Dedifferentiated amniotic fluid mesenchymal stem cell (primary cell): ENCODE data around the gene BIRC6.
"Not testable (repeated sequence)": the region's sequence is repeated elsewhere in the genome, so short reads cannot be mapped to it uniquely, and the experiment has no call there.

Experiments
- DNase-seq: peaks from one replicate; pipeline ENCODE4 v3.0.0-alpha.2; 2016; ENCODE audit errors: extremely low spot score

BIRC6 gene, protein sequence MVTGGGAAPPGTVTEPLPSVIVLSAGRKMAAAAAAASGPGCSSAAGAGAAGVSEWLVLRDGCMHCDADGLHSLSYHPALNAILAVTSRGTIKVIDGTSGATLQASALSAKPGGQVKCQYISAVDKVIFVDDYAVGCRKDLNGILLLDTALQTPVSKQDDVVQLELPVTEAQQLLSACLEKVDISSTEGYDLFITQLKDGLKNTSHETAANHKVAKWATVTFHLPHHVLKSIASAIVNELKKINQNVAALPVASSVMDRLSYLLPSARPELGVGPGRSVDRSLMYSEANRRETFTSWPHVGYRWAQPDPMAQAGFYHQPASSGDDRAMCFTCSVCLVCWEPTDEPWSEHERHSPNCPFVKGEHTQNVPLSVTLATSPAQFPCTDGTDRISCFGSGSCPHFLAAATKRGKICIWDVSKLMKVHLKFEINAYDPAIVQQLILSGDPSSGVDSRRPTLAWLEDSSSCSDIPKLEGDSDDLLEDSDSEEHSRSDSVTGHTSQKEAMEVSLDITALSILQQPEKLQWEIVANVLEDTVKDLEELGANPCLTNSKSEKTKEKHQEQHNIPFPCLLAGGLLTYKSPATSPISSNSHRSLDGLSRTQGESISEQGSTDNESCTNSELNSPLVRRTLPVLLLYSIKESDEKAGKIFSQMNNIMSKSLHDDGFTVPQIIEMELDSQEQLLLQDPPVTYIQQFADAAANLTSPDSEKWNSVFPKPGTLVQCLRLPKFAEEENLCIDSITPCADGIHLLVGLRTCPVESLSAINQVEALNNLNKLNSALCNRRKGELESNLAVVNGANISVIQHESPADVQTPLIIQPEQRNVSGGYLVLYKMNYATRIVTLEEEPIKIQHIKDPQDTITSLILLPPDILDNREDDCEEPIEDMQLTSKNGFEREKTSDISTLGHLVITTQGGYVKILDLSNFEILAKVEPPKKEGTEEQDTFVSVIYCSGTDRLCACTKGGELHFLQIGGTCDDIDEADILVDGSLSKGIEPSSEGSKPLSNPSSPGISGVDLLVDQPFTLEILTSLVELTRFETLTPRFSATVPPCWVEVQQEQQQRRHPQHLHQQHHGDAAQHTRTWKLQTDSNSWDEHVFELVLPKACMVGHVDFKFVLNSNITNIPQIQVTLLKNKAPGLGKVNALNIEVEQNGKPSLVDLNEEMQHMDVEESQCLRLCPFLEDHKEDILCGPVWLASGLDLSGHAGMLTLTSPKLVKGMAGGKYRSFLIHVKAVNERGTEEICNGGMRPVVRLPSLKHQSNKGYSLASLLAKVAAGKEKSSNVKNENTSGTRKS (N-terminal part only)

DNA sequence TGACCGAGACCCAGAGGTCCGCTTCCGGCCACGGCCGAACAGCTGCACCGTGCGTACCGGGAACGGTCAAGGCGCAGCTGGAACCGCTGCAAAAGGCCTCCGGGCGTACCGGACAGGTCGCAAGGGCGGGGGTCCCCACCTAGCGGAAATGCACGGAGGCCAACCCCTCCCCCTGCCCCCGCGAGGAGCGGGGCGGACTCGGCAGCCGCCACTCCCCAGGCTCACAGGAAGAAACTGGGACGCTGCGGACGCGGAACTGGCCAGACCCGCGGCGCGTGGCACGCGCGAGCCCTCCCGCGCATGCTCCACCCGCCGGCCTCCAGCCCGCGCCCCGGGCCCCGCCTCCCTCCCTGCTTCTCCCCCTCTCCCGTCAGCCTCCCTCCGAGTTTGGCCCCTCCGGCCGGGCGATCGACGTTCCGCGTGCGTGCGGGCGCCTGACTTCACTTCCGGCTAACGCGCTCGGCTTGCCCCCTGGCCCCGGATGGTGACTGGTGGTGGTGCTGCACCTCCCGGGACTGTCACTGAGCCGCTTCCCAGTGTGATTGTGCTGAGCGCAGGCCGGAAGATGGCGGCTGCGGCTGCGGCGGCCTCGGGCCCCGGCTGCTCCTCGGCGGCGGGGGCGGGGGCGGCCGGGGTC is at the start of gene BIRC6:
TSS of gene BIRC6 (plus strand) at position 343 of the 637 bp plus-strand sequence. CDS start at position 482, 139 bp downstream.
- peak; percentile 95 for DNase-seq

DNA sequence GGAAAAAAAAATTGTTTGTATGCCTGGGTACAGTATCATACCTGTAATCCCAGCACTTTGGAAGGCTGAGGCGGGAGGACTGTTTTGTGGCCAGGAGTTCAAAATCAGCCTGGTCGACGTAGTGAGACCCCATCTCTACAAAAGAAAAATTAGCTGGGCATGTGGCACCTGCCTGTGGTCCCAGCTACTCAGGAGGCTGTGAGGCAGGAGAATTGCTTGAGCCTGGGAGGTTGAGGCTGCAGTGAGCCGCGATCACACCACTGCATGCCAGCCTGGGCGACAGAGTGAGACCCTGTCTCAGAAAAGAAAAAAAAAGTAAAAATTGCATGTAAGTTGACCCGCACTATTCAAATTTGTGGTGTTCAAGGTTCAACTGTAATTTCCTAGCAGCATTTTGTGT is 46.2 kb upstream of the BIRC6 start:
- DNase-seq = no peak

DNA sequence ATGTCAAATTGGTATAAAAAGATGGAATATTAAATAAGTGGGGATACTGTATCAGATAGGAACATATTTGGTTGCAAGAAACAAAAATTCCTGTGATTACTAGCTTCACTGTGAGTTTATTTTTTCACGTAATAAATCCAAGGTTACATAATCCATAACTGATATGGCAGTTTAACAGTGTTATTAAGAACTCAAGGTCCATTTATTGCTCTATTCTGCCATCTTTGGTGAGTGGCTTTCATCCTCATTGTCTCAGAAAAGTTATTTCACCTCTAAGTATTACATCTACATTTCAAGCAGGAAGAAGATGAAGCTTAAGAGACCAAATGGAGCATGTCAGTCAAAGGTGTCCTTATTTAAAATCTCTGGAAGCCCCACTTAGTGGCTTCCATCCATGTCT is 41.9 kb upstream of the BIRC6 start:
- no peak for DNase-seq

DNA sequence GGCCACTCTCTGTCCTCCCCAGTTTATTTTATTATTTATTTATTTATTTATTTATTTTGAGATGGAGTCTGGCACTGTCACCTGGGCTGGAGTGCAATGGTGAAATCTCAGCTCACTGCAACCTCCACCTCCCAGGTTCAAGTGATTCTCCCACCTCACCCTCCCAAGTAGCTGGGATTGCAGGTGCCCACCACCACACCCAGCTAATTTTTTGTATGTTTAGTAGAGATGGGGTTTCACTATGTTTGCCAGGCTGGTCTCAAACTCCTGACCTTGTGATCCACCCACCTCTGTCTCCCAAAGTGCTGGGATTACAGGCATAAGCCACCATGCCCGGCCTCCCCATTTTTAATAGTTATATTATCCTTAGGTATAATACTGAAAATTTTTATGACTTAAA is 28.1 kb upstream of the BIRC6 start:
- not testable (repeated sequence) for DNase-seq

DNA sequence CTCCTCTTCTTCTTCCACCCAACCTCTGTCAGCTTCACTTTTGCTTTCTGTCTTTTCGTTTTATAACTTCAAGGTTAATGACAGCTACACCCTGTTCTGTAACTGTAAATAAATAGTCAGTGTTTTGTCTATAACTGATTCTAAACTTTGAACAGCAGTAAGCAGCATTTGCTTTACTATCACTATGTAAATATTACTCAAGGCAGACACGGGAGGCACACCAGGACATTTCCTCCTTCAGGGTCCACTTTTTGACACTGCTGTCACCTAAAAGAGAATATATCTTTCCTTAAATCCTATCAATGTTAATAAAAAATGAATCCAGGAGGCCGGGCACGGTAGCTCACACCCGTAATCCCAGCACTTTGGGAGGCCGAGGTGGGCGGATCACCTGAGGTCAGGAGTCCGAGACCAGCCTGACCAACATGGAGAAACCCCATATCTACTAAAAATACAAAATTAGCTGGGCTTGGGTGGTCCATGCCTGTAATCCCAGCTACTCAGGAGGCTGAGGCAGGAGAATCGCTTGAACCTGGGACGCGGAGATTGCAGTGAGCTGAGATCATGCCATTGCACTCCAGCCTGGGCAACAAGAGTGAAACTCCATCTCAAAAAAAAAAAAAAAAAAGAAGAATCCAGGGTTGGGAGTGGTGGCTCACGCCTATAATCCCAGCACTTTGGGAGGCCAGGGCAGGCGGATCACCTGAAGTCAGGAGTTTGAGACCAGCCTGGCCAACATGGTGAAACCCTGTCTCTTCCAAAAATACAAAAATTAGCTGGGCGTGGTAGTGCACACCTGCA is 27.4 kb upstream of the BIRC6 start:
- not testable (repeated sequence) for DNase-seq

DNA sequence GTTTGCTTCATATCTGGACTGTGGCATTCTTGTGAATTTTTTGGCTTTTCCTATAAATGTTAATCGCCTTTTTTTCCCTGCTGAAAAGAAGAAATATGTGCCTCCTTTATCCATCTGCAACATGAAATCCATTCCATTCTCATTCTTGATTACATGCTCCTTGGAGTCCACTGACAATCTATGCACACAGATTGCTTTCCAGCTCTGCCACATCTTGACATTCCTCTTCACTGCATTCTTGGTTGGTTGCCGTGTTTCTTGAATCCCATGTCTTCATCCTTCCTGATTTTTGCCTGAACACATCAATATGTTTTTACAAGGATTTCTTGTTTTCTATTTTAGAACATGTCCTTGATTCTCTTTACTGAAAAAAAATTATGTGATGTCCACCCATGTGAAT is 26.7 kb upstream of the BIRC6 start:
- DNase-seq = no peak

DNA sequence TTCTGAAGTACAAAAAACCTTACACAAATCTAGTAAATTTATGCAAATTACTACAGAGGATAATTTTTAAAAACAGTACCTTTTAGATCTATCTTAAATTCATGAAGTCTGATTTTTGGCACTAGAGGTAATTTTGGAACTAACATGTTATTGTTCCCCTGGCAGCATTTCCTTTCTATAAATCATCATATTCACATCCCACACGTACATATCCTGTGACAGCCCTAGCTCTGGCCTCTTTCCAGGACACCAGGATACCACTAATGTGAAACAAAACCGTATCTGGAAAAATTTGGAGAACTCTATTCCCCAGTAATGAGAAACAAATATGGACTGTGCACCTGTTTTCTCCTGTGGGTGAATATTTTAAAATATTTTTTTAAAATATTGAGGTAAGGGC is 14.0 kb upstream of the BIRC6 start:
- no peak for DNase-seq

DNA sequence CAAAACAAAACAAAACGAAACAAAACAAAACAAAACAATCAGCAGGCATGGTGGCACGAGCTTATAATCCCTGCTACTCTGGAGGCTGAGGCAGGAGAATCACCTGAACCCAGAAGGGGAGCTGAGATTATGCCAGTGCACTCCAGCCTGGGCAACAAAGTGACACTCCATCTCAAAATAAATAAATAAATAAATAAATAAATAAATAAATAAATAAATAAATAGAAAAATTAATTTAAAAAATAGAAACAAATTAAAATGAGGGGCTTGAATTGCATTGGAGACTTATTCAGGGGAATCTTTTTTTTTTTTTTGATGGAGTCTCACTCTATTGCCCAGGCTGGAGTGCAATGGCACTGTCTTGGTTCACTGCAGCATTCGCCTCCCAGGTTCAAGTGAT is 6.0 kb upstream of the BIRC6 start:
- DNase-seq = not testable (repeated sequence)

DNA sequence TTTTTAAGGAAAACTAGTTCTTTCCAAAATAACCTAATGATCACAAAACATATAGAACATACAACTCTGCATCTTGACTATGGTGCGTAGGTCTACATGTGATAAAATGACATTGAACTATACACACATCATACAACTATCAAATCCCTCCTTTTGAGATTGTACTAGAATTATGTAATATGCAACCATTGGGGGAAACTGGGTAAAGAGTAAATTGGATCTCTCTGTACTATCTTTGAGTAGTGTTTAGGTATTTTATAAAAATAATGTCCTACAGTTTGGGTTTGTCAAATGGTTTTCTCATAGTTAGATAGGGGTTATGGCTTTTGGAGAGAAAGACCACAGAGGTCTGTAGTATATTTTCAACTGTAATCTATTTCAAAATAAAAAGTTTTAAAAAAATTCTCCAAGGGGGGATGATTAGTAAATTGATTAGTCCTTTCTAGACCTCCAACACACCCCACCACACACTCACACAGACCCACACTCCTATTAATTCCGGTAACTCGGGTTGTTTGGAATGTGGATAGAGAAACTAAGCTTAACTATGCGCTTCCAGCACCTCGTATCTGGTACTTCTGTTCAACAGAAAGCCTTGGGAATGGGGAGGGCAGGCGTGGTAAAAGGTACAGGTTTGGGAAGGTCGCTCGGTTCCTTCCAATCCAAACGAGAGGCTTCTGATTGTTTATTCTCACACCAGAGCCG is 695 bp upstream of the BIRC6 start:
- peak; percentile 17 for DNase-seq

DNA sequence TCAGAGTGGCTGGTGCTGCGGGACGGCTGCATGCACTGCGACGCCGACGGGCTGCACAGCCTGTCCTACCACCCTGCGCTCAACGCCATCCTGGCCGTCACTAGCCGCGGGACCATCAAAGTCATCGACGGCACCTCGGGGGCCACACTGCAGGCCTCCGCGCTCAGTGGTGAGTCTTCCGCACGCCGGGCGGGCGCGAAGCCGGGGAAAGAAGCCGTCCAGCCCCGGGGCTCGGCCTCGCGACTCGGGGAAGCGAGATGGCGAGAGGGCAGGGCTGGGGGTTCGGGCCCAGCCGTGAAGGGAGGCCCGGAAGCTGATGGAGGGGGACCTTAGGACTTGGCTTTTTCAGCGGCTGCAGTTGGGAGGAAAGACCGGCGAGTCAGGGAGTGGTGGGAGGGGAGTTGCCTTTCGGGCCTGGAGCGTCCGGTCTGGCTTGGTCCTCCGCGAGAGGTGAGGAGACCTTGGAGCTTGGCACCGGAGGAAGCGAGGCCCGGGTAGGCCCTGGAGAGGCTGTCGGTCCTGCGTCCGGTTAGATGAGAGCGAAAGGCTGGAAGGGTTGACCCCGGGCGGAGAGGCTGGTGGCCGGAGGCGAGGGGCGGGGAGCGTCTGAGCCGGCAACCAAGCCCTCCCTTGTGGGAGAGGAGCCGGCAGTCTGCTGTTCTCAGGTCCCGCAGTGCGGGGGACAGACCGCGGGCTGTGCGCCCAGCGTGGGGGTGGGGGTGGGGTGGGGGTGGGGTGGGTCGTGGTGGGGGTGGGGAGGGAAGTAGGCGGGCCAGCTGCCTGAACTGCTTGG is 691 bp downstream of the BIRC6 start:
- DNase-seq = peak; percentile 18

DNA sequence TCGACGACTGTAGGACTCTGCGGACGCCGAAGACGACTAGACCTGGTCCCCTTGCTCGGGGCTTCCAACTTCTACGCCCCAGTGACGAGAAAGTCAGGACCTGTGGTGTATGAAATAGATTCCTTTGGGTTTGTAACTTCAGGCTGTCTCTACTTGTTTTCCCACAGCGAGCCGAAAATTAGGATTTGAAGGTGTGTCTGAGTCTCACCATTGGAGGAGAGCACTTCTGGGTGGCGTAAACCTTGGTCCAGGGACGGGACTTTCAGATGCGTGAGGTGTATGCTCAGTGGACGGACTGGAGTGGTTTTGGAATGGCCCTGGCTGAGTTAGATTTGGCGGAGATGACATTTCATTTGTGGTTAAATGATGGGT is 1.3 kb downstream of the BIRC6 start:
- no peak for DNase-seq

DNA sequence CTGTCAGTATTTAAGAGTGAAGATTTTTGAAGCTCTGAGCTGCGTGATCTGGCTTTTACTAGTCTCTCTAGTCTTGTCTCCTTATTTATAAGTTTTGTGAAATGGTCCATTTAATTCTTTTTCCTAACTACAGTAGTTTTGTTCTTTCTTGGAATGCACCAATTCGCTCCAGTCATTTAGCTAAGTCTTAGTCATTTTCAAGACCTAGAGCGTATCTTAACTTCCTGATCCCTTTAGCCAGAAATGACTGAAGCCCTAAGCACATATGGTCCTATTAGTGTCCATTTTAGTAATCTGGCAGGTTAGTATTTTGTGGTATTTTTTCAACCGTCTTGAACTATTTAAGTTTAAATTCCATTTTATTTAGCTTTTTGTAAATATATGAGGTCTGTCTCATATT is 3.6 kb downstream of the BIRC6 start:
- peak; percentile 35 for DNase-seq

DNA sequence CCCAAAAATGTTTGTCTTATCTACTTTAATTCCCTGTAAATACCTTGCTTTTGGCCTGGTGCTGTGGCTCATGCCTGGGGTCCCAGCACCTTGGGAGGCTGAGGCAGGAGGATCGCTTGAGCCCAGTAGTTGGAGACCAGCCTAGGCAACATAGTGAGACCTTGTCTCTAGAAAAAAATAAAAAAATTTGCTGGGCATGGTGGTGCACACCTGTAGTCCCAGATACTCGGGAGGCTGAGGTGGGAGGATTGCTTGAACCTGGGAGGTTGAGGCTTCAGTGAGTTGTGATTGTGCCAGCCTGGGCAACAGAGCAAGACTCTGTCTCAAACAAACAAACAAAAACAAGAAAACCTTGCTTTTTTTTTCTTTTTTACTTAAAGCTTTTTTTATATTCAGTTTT is 6.2 kb downstream of the BIRC6 start:
- DNase-seq = not testable (repeated sequence)

DNA sequence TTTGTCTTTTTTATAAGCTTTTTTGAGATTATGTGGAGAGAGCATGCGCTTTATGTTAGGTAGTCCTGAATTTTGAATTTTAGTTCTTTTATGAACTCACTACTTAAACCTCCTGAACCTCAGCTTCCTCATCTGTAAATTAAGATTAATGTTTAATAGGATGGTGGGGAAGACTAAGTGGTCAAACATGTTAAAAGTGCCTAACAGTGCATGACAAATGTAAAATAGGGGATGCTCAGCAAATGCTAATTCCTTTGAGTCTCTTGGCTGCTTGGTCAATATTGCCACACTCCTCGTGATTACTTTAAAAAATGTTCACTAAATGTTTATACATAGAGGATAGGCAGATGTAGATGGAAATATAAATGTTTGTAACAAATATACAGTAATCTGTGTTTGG is 6.8 kb downstream of the BIRC6 start:
- no peak for DNase-seq

DNA sequence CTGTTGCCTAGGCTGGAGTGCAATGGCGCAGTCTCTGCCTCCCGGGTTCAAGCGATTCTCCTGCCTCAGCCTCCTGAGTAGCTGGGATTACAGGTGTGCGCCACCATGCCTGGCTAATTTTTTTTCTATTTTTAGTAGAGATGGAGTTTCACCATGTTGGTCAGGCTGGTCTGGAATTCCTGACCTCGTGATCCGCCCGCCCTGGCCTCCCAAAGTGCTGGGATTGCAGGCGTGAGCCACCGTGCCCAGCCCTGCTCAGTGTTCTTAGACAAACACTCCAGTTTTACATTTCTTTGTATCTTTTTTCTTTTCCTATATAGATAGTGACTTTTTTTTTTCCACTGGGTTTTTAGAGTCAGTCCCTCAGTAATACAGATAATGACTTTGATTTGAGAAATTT is 7.5 kb downstream of the BIRC6 start:
- DNase-seq = not testable (repeated sequence)

DNA sequence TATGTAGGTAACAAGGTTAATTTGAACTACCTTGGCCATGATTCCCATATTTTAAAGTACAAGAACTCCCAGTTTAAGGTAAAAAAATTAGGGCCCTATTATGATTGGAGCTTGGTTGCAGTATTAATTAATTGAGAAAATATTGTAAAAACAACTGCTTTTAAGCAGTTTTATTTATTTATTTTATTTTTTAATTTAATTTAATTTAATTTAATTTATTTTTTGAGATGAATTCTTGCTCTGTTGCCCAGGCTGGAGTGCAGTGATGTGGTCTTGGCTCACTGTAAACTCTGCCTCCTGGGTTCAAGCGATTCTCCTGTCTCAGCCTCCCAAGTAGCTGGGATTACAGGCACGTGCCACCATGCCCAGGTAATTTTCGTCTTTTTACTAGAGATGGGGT is 8.9 kb downstream of the BIRC6 start:
- not testable (repeated sequence) for DNase-seq

DNA sequence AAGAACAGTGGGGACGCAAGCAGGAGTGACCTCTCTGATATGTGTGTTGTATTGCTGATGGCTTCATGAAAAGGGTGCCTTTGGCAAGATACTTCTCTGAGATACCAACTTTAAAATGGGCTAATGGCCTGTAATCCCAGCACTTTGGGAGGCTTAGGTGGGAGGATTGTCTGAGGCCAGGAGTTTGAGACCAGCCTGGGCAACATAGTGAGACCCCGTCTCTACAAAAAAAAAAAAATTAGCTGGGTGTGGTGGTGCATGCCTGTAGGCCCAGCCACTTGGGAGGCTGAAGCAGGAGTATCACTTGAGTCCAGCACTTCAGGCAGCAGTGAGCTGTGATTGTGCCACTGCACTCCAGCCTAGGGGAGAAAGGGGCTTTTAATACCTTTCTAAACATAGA is 9.8 kb downstream of the BIRC6 start:
- DNase-seq = no peak

DNA sequence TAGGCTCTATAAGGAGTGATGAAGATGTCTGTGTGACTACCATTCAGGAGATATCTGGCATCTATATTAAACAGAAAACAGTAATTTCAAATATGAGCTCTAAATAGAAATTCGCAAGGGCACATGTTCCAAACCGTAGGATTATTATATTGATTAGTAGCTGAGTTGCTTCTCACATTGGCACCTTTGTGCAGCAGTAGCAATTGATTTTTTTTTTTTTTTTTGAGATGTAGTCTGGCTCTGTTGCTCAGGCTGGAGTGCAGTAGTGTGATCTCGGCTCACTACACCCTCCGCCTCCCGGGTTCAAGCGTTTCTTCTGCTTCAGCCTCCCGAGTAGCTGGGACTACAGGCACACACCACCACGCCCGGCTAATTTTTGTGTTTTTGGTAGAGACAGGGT is 12.4 kb downstream of the BIRC6 start:
- DNase-seq = no peak

DNA sequence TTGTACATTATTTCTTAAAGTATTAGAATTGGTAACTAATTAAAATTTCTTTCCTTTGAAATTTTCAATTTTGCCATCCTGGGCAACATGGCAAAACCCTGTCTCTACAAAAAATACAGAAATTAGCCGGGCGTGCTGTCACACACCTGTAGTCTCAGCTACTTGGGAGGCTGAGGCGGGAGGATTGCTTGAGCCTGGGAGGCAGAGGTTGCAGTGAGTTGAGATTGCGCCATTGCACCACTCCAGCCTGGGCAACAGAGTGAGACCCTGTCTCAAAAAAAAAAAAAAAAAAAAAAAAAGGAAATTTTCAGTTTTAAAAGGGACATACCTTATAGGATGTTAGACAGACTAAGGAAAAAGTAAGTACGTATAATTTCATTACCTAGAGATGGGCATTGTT is 14.1 kb downstream of the BIRC6 start:
- DNase-seq = not testable (repeated sequence)
